LNCAP (cell line): Measurements from ENCODE around the gene SKOR1.

Experiments used
- CTCF ChIP-seq: fragments of 450-650 bp; IDR thresholded peaks from 2 replicates; pipeline ENCODE4 v1.5.1; 2017; ENCODE audit warnings: mild to moderate bottlenecking

Gene SKOR1

GRCh38 chr15:67828969-67829646, 3.8 kb downstream of the SKOR1 start:
- TF ChIP-seq CTCF = no peak

DNA sequence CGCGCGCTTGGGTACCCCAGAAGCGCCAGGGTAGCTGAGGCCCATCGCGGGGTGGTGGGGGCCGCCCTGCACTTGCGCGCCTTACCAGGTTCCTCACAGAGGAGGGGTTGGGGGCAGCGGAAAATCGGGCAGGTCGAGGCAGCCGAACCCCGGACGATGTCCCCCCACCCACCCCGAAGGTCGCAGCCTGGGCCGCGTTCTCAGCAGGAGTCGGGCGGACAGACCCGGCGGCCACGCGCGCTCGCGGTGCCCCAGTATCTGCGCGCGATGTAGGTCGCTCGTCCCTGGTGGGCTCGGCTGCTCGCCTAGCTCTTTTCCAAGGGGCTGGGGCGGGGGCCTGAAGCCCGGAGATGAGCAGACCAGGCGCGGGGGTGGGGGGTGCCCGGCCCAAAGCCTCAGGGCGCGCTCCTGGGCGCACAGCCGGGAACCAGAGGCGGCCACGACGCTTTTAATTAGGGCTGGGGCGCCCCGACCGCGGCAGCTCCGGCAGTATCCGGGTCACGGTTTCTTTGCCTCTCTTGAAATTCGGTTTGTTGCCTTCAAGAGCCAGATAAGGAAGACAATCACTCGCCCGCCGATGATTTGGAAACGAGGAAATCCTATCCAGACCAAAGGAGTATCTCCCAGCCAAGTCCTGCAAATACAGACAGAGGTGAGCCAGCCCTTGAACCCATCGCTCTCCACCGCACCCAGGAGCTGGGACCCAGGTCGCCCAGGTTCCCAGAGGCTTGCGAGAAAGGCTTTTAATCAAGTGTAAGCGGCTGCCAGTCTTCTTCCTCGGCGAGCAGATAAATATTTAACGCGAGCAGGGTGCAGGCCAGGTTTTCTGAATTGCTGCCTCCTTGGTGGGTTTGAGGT, 4.6 kb downstream of the SKOR1 start:
- no peak for TF ChIP-seq CTCF

- no peak for TF ChIP-seq CTCF
These were observed 6.1 kb downstream of the SKOR1 start for GRCh38 chr15:67831363-67831762.

DNA sequence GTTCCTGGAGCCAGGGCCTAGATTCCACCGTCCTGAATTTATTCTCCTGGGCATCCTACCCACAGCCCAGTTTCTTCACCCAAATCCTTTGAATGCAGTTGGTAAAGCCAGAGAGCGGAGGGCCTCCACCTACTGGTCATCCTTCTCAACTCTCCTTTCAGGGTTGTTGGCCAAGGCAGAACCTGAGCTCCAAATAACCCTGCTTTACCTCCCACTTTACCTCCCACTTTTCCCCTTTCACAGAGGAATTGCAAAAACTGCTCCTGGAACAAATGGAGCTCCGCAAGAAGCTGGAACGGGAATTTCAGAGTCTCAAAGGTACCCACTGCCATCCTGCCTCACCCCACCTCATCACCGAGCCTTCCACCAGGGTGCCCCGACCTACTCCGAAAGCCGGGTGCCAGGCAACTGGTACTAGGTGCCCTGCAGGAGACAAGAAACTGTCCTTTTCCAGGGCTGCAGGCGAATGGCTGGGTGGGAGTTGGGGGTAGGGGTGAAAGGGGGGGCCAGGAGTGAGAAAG, 6.8 kb downstream of the SKOR1 start:
- peak; percentile 45; the same call in 1 of the 2 replicates for TF ChIP-seq CTCF

DNA sequence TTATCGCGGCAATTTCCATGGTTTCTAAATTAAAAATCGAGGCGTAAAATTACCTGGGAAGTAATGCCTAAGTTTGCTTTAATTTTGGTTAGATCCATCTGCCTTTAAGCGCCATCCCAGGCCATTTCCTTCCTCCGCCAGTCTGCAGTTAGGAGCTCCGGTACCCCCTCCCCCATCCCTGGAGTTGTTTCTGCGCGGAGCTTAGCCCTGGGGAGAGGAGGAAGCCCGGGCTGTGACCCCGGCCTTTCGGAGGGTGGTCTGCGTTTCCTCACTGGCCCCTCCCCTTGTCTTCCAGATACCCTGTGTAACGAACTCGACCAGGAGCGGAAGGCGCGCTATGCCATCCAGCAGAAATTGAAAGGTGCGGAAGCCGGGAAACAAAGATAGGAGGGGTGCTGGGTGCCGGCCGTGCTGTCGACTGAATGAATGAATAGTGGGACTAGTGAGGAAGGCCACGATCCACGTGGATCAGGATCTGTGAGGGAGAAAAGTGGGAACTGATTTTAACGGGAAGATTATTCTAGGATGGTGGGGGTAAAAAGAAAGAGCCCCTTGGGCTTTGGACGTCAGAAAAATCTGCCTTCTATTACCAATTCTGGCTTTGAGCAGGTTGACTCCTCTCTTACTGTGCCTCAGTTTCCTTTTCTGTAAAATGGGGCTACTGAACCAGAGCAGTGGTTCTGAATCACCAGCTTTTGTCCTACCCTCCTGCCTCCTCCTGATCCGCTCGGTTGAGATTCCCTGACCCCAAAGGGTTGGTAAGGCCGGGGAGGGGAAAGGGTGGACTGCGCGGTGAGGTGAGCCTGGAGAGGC, 7.8 kb downstream of the SKOR1 start:
- no peak for TF ChIP-seq CTCF

DNA sequence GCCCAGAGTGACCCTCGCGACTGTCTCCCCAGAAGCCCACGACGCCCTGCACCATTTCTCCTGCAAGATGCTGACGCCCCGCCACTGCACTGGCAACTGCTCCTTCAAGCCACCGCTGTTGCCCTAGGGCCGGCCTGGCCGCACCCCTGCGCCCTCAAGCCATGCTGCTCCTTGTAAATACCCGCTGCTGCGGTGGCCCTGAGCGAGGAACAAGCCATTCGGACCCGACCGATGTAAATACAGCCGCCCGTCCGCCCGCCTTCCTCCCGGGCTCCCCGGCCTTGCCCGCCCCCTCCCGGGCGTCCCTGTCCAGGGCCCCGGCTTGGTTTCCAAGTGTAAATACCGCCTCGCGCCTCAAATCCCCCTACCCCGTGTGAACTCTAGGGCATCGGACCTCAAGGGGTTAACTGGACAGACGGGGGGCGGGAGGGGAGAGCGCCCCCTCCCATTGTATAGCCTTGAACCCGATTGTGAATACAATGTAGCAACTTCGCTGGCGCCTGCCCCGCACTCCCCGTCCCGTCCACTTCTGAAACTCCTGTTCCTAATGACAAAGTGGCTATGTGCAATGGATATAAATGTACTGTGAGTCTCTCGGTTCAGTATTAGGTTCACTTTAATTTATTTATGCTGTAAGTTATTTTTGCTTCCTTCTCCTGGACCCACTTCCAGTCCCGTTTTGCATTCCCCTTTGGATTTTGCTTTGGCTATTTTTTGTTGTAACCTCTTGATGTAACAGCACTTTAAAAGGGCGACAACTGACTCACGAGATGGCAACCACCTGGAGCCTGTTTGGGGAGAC, 8.6 kb downstream of the SKOR1 start:
- TF ChIP-seq CTCF = peak; percentile 45
